ENCODE data around the gene CYGB. TPM values are rescaled to one million over a fixed set of nuclear protein-coding genes. Genes with fewer than 3 reads are reported as not detected.

The CYGB gene
- total and polyA plus RNA-seq, 2 of the 13 experiments (the other 11 are each of a cell fraction or from before 2014, with no cell fraction given): 18.9 to 27.1 TPM

DNA sequence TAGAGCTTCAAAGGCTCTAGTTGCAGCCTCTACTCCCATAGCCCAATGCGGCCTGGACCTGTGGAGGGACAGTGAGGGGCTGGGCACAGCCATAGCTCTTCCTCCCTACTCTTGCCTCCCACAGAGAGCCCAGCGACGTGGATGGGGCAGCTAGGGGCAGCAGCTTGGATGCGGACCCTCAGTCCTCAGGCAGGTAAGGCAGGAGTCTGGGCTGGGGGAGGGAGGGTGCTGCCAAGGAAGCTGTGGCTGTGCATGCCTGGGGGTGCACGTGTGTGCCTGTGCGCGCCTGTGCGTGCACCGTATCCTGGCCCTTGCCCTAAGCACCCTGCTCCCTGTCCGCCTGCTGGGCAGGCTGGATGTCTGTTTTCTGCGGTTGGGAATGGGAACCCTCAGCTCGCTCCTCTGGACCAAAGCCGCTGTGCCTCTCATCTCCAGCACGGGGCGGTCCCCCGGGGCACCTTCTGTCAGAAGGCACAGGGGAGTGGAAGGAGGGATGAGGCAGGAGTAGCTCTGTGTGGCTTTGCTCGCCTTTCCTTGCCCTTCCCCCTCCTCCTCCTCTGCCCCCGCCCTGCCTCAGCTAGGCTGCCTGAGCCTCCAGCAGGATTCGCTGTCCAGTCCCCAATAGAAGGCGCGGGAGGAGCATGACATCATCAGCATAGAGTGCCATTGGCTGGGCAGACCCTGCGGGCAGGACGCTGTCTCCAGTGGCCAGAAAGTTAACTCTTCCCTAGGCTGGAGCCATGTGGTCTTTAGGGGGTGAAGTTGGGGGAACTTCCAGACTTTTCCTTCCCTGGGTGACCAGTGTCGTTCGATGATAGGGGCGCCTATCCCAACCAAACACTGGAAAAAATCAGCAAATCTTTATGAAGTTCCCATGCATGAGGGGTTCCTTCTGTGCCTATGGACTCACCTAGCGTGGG is 3.1 kb upstream of the CYGB start (continued):
- TF ChIP-seq, protein P1, sequence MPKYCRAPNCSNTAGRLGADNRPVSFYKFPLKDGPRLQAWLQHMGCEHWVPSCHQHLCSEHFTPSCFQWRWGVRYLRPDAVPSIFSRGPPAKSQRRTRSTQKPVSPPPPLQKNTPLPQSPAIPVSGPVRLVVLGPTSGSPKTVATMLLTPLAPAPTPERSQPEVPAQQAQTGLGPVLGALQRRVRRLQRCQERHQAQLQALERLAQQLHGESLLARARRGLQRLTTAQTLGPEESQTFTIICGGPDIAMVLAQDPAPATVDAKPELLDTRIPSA (CRISPR knock-in tag; IDR thresholded peaks at IDR 0.05; ENCODE audit: borderline replicate concordance): no peak
- TF ChIP-seq, protein P2, sequence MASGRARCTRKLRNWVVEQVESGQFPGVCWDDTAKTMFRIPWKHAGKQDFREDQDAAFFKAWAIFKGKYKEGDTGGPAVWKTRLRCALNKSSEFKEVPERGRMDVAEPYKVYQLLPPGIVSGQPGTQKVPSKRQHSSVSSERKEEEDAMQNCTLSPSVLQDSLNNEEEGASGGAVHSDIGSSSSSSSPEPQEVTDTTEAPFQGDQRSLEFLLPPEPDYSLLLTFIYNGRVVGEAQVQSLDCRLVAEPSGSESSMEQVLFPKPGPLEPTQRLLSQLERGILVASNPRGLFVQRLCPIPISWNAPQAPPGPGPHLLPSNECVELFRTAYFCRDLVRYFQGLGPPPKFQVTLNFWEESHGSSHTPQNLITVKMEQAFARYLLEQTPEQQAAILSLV (CRISPR knock-in tag; IDR thresholded peaks at IDR 0.05; ENCODE audit: borderline replicate concordance): no peak
- TF ChIP-seq NFYC (CRISPR knock-in tag; IDR thresholded peaks at IDR 0.05): peak; percentile 79
- no peak for TF ChIP-seq ZNF839 (CRISPR knock-in tag; IDR thresholded peaks at IDR 0.05; ENCODE audit: borderline replicate concordance)
- peak; percentile 35 for TF ChIP-seq RBM39 (IDR thresholded peaks at IDR 0.05; ENCODE audit: low read depth, low read length, poor library complexity, severe bottlenecking)
- TF ChIP-seq, protein P3, sequence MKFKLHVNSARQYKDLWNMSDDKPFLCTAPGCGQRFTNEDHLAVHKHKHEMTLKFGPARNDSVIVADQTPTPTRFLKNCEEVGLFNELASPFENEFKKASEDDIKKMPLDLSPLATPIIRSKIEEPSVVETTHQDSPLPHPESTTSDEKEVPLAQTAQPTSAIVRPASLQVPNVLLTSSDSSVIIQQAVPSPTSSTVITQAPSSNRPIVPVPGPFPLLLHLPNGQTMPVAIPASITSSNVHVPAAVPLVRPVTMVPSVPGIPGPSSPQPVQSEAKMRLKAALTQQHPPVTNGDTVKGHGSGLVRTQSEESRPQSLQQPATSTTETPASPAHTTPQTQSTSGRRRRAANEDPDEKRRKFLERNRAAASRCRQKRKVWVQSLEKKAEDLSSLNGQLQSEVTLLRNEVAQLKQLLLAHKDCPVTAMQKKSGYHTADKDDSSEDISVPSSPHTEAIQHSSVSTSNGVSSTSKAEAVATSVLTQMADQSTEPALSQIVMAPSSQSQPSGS (CRISPR knock-in tag; IDR thresholded peaks at IDR 0.05): peak; percentile 97
- no peak for TF ChIP-seq MEF2D (CRISPR knock-in tag; IDR thresholded peaks at IDR 0.05)
- TF ChIP-seq, protein P4, sequence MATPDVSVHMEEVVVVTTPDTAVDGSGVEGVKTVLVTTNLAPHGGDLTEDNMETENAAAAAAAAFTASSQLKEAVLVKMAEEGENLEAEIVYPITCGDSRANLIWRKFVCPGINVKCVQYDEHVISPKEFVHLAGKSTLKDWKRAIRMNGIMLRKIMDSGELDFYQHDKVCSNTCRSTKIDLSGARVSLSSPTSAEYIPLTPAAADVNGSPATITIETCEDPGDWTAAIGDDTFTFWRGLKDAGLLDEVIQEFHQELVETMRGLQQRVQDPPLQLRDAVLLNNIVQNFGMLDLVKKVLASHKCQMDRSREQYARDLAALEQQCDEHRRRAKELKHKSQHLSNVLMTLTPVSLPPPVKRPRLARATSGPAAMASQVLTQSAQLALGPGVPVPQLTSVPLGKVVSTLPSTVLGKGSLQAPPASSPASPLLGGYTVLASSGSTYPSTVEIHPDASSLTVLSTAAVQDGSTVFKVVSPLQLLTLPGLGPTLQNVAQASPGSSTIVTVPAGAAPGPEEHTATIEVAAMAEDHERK (CRISPR knock-in tag; IDR thresholded peaks at IDR 0.05; ENCODE audit: low read depth): no peak
- no peak for TF ChIP-seq YY1 (IDR thresholded peaks at IDR 0.05; ENCODE audit: insufficient read depth, insufficient replicate concordance, low read depth, low read length)
- no peak for TF ChIP-seq KAT8 (CRISPR knock-in tag; IDR thresholded peaks at IDR 0.05)
- TF ChIP-seq DPF2 (CRISPR knock-in tag; IDR thresholded peaks at IDR 0.05; ENCODE audit: borderline replicate concordance, low read depth): no peak
- TF ChIP-seq ZNF121 (CRISPR knock-in tag; IDR thresholded peaks at IDR 0.05): no peak
- TF ChIP-seq IRX3 (CRISPR knock-in tag; IDR thresholded peaks at IDR 0.05; ENCODE audit: borderline replicate concordance, low read depth): no peak
- no peak for TF ChIP-seq MBD4 (IDR thresholded peaks at IDR 0.05; ENCODE audit: borderline replicate concordance, low read length)
- no peak for TF ChIP-seq ZBTB21 (CRISPR knock-in tag; IDR thresholded peaks at IDR 0.05)
- peak in 1 of 2 experiments; percentile 28; a peak in 1 of 4 replicates for TF ChIP-seq POLR2A (IDR thresholded peaks at IDR 0.05; ENCODE audit: insufficient read depth in 1 of 2, low read depth in 2 of 2, low read length in 2 of 2)
- TF ChIP-seq, protein P5, sequence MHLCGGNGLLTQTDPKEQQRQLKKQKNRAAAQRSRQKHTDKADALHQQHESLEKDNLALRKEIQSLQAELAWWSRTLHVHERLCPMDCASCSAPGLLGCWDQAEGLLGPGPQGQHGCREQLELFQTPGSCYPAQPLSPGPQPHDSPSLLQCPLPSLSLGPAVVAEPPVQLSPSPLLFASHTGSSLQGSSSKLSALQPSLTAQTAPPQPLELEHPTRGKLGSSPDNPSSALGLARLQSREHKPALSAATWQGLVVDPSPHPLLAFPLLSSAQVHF (CRISPR knock-in tag; IDR thresholded peaks at IDR 0.05): no peak
- no peak for TF ChIP-seq TBX3 (IDR thresholded peaks at IDR 0.05; ENCODE audit: borderline replicate concordance)
- 0 out of 2 replicates have a peak, but pooled peaks have one; percentile 19 for TF ChIP-seq ZBTB38 (CRISPR knock-in tag; IDR thresholded peaks at IDR 0.05)
- no peak for TF ChIP-seq FOSL2 (CRISPR knock-in tag; IDR thresholded peaks at IDR 0.05)
- TF ChIP-seq BHLHE40 (IDR thresholded peaks at IDR 0.05; ENCODE audit: low read length): 0 out of 2 replicates have a peak, but pooled peaks have one; percentile 19
